Erythroblast (primary cell): Measurements from ENCODE around the gene TNRC6B.

ENCODE experiments used
- GATA1 ChIP-seq: IDR thresholded peaks from 2 replicates; pipeline ENCODE4 v1.6.1; 2011; ENCODE audit warnings: low read depth, mild to moderate bottlenecking, control low read depth, low read length, moderate library complexity
- POLR2A ChIP-seq: IDR thresholded peaks from 2 replicates; pipeline ENCODE4 v1.6.1; 2011; ENCODE audit warnings: mild to moderate bottlenecking, low read length

GRCh38 chr22:40313007-40313406 is 135.3 kb downstream of the TNRC6B start:
- TF ChIP-seq POLR2A (no peak), GATA1 (no peak)
